Measurements from ENCODE around the gene WDR64.

WDR64 gene

DNA sequence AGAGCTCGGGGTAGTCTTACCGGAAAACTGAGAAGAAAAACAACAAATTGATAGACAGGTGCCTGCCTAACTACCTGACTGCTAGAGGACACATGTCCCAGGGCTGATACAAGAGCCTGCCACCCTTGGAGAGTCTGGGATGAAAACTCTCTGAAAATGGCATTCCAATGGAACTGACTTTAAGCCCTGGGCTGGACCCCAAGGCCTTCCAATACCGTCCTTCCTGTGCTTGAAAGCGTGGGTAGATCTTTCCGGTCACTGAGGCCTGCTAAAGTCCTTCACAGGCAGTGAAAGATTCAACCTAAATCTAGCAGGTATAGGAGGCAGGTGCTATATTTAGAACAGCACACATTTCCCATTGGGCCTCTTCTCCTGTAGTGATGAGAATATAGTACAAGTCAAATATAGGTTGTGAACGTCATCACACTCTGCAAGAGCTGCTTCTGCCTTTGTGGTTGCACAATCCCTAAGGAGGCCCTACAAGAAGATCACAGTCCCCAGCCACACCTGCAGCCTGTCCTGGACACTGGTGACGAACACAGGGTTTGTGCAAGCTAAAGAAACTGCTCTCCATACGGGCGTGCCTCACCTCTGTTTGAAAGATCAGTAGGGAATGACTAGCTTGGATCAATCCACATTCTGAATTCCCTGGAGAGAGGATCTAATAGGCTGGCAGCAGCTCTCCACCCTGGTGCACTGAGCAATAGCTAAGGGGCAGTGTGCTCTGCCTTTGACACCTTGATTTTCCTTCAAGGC, 11.0 kb upstream of the WDR64 start:
- Histone ChIP-seq H3K9me3 (ENCODE audit: control insufficient read depth in 2 of 2, low read length in 2 of 2) (no peaks in the 10 kb centered on the region), H3K9ac (ENCODE audit: low read length in 2 of 2) (peak overlapping the region; percentile 48 to 51), H3K4me3 (ENCODE audit: low read length in 2 of 2) (peak overlapping the region; percentile 69 to 74), H3K27me3 (ENCODE audit: control insufficient read depth in 1 of 2, insufficient read depth in 2 of 2, low read length in 2 of 2) (no peaks in the 10 kb centered on the region), H3K27ac (ENCODE audit: low read length) (no peak overlapping the region), H3K4me1 (ENCODE audit: control insufficient read depth, insufficient read depth, low read length) (peaks cover 5% of the 10 kb centered on the region), H3K36me3 (ENCODE audit: control insufficient read depth in 2 of 2, insufficient read depth in 2 of 2, low read length in 2 of 2) (no peaks in the 10 kb centered on the region)

- Histone ChIP-seq H3K9ac (ENCODE audit: low read length in 2 of 2) (no peak overlapping the region), H3K27me3 (ENCODE audit: control insufficient read depth in 1 of 2, insufficient read depth in 2 of 2, low read length in 2 of 2) (peaks cover 0 to 2% of the 10 kb centered on the region in 2 donors), H3K27ac (ENCODE audit: low read length) (no peak overlapping the region), H3K36me3 (ENCODE audit: control insufficient read depth in 2 of 2, insufficient read depth in 2 of 2, low read length in 2 of 2) (no peaks in the 10 kb centered on the region), H3K4me3 (ENCODE audit: low read length in 2 of 2) (no peak overlapping the region), H3K4me1 (ENCODE audit: control insufficient read depth, insufficient read depth, low read length) (peaks cover 5% of the 10 kb centered on the region), H3K9me3 (ENCODE audit: control insufficient read depth in 2 of 2, low read length in 2 of 2) (no peaks in the 10 kb centered on the region)
Observed at GRCh38 chr1:241641773-241642592, 10.1 kb upstream of the WDR64 start.

DNA sequence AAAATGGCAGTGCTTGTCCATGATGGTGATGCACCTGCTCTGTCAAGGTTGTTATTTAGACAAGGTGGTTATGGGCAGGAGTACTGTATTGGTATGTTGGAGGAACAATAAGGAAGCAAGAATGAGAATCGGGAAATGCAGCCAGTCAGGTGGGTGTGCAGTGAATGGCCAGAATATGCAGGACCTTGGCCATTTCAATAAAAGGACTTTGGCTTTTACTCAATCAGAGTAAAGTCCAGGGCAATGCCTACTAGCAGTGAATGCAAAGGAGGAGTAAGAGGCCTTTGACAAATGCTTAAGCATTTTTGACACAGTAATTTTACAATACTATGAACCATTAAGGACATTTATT, 9.5 kb upstream of the WDR64 start:
- H3K27ac ChIP-seq (ENCODE audit: low read length), result no peak overlapping the region
- H3K27me3 ChIP-seq (ENCODE audit: control insufficient read depth in 1 of 2, insufficient read depth in 2 of 2, low read length in 2 of 2), result peaks cover 0 to 2% of the 10 kb centered on the region in 2 donors
- H3K4me3 ChIP-seq (ENCODE audit: low read length in 2 of 2), result no peak overlapping the region
- peaks cover 5% of the 10 kb centered on the region for H3K4me1 ChIP-seq (ENCODE audit: control insufficient read depth, insufficient read depth, low read length)
- H3K9me3 ChIP-seq (ENCODE audit: control insufficient read depth in 2 of 2, low read length in 2 of 2), result no peaks in the 10 kb centered on the region
- no peaks in the 10 kb centered on the region for H3K36me3 ChIP-seq (ENCODE audit: control insufficient read depth in 2 of 2, insufficient read depth in 2 of 2, low read length in 2 of 2)
- no peak overlapping the region for H3K9ac ChIP-seq (ENCODE audit: low read length in 2 of 2)

GRCh38 chr1:241644259-241644658, 7.8 kb upstream of the WDR64 start:
- Histone ChIP-seq H3K9me3 (ENCODE audit: control insufficient read depth in 2 of 2, low read length in 2 of 2) (no peaks in the 10 kb centered on the region), H3K9ac (ENCODE audit: low read length in 2 of 2) (no peak overlapping the region)

DNA sequence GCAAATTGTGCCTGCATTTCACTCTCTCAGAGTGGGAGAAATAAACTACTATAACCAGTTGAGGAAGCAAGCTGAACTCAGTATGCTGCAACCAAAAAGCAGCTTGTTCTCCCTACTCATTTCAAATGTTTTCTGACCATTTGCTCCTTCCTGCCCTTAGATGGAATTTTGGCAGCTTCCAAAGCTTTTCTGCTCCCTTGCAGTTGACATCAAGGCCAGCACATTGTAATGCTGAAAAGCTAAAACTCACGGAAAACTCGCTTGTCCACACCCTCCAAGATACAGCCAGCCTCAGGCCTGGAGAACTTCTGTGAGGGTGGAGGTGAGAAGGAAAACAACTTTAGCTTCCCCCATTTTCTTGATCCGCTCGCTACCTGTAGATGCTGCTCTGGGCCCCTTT, 6.9 kb upstream of the WDR64 start:
- peaks cover 5% of the 10 kb centered on the region for H3K4me1 ChIP-seq (ENCODE audit: control insufficient read depth, insufficient read depth, low read length)
- H3K36me3 ChIP-seq (ENCODE audit: control insufficient read depth in 2 of 2, insufficient read depth in 2 of 2, low read length in 2 of 2), result no peaks in the 10 kb centered on the region
- H3K27me3 ChIP-seq (ENCODE audit: control insufficient read depth in 1 of 2, insufficient read depth in 2 of 2, low read length in 2 of 2), result peaks cover 0 to 3% of the 10 kb centered on the region in 2 donors
- H3K27ac ChIP-seq (ENCODE audit: low read length), result no peak overlapping the region
- H3K9me3 ChIP-seq (ENCODE audit: control insufficient read depth in 2 of 2, low read length in 2 of 2), result no peaks in the 10 kb centered on the region
- H3K4me3 ChIP-seq (ENCODE audit: low read length in 2 of 2), result no peak overlapping the region
- H3K9ac ChIP-seq (ENCODE audit: low read length in 2 of 2), result no peak overlapping the region

More at GRCh38 chr1:241644259-241644658, 7.8 kb upstream of the WDR64 start:
- H3K27ac ChIP-seq (ENCODE audit: low read length), result no peak overlapping the region
- no peak overlapping the region for H3K4me3 ChIP-seq (ENCODE audit: low read length in 2 of 2)
- H3K4me1 ChIP-seq (ENCODE audit: control insufficient read depth, insufficient read depth, low read length), result peaks cover 5% of the 10 kb centered on the region
- H3K27me3 ChIP-seq (ENCODE audit: control insufficient read depth in 1 of 2, insufficient read depth in 2 of 2, low read length in 2 of 2), result peaks cover 0 to 2% of the 10 kb centered on the region in 2 donors
- H3K36me3 ChIP-seq (ENCODE audit: control insufficient read depth in 2 of 2, insufficient read depth in 2 of 2, low read length in 2 of 2), result no peaks in the 10 kb centered on the region

GRCh38 chr1:241646201-241646600, 5.9 kb upstream of the WDR64 start:
- Histone ChIP-seq H3K9ac (ENCODE audit: low read length in 2 of 2) (no peak overlapping the region), H3K27me3 (ENCODE audit: control insufficient read depth in 1 of 2, insufficient read depth in 2 of 2, low read length in 2 of 2) (peaks cover 0 to 3% of the 10 kb centered on the region in 2 donors), H3K9me3 (ENCODE audit: control insufficient read depth in 2 of 2, low read length in 2 of 2) (no peaks in the 10 kb centered on the region), H3K27ac (ENCODE audit: low read length) (no peak overlapping the region), H3K36me3 (ENCODE audit: control insufficient read depth in 2 of 2, insufficient read depth in 2 of 2, low read length in 2 of 2) (no peaks in the 10 kb centered on the region), H3K4me1 (ENCODE audit: control insufficient read depth, insufficient read depth, low read length) (no peaks in the 10 kb centered on the region), H3K4me3 (ENCODE audit: low read length in 2 of 2) (no peak overlapping the region)

- no peak overlapping the region for H3K9ac ChIP-seq (ENCODE audit: low read length in 2 of 2)
- H3K9me3 ChIP-seq (ENCODE audit: control insufficient read depth in 2 of 2, low read length in 2 of 2), result no peaks in the 10 kb centered on the region
- H3K4me3 ChIP-seq (ENCODE audit: low read length in 2 of 2), result no peak overlapping the region
- H3K36me3 ChIP-seq (ENCODE audit: control insufficient read depth in 2 of 2, insufficient read depth in 2 of 2, low read length in 2 of 2), result no peaks in the 10 kb centered on the region
- H3K27me3 ChIP-seq (ENCODE audit: control insufficient read depth in 1 of 2, insufficient read depth in 2 of 2, low read length in 2 of 2), result peaks cover 0 to 3% of the 10 kb centered on the region in 2 donors
- no peak overlapping the region for H3K27ac ChIP-seq (ENCODE audit: low read length)
- no peaks in the 10 kb centered on the region for H3K4me1 ChIP-seq (ENCODE audit: control insufficient read depth, insufficient read depth, low read length)
Observed at GRCh38 chr1:241647658-241648057, 4.4 kb upstream of the WDR64 start.

GRCh38 chr1:241648159-241648558, 3.9 kb upstream of the WDR64 start:
- Histone ChIP-seq H3K4me1 (ENCODE audit: control insufficient read depth, insufficient read depth, low read length) (no peaks in the 10 kb centered on the region), H3K36me3 (ENCODE audit: control insufficient read depth in 2 of 2, insufficient read depth in 2 of 2, low read length in 2 of 2) (no peaks in the 10 kb centered on the region), H3K4me3 (ENCODE audit: low read length in 2 of 2) (no peak overlapping the region), H3K9ac (ENCODE audit: low read length in 2 of 2) (no peak overlapping the region), H3K9me3 (ENCODE audit: control insufficient read depth in 2 of 2, low read length in 2 of 2) (no peaks in the 10 kb centered on the region), H3K27ac (ENCODE audit: low read length) (no peak overlapping the region), H3K27me3 (ENCODE audit: control insufficient read depth in 1 of 2, insufficient read depth in 2 of 2, low read length in 2 of 2) (peaks cover 0 to 3% of the 10 kb centered on the region in 2 donors)

DNA sequence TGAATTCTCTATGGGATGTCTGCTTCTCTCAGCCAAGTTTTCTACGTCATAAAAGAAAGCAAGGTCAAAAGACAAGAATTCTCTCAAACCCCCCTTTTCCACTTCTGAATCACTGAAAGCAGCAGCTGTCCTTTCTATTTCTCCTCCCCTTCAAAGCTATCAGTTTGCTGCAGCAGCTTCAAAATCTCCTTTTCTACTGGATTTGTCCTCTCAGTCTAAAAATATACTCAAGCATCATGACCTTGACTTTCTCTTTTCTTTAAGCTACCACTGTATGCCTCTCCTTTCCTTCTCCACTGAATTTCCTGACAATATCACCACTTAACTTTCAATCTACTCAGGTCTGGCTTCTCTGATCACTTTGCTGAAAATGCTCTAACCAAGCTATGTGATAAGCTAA, 1.9 kb downstream of the WDR64 start:
- Histone ChIP-seq H3K36me3 (ENCODE audit: control insufficient read depth in 2 of 2, insufficient read depth in 2 of 2, low read length in 2 of 2) (no peaks in the 10 kb centered on the region), H3K9me3 (ENCODE audit: control insufficient read depth in 2 of 2, low read length in 2 of 2) (no peaks in the 10 kb centered on the region), H3K9ac (ENCODE audit: low read length in 2 of 2) (no peak overlapping the region), H3K4me1 (ENCODE audit: control insufficient read depth, insufficient read depth, low read length) (no peaks in the 10 kb centered on the region), H3K27me3 (ENCODE audit: control insufficient read depth in 1 of 2, insufficient read depth in 2 of 2, low read length in 2 of 2) (peaks cover 0 to 2% of the 10 kb centered on the region in 2 donors), H3K4me3 (ENCODE audit: low read length in 2 of 2) (no peak overlapping the region), H3K27ac (ENCODE audit: low read length) (no peak overlapping the region)

DNA sequence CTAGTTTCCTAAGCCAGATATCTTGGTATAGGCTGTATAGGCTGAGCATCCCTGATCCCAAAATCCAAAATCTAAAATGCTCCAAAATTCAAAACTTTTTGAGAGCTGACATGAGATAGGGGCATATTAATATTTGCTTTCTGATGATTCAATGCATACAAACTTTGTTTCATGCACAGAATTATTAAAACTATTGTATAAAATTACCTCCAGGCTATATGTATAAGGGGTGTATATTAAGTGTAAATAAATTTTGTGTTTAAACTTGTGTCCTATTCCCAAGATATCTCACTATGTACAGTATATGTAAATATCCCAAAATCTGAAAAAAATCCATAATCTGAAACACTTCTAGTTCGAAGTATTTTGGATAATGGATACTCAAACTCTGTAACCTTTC, 2.6 kb downstream of the WDR64 start:
- Histone ChIP-seq H3K4me3 (ENCODE audit: low read length in 2 of 2) (no peak overlapping the region), H3K4me1 (ENCODE audit: control insufficient read depth, insufficient read depth, low read length) (no peaks in the 10 kb centered on the region), H3K9ac (ENCODE audit: low read length in 2 of 2) (no peak overlapping the region), H3K36me3 (ENCODE audit: control insufficient read depth in 2 of 2, insufficient read depth in 2 of 2, low read length in 2 of 2) (no peaks in the 10 kb centered on the region), H3K27me3 (ENCODE audit: control insufficient read depth in 1 of 2, insufficient read depth in 2 of 2, low read length in 2 of 2) (peaks cover 0 to 2% of the 10 kb centered on the region in 2 donors), H3K9me3 (ENCODE audit: control insufficient read depth in 2 of 2, low read length in 2 of 2) (no peaks in the 10 kb centered on the region), H3K27ac (ENCODE audit: low read length) (no peak overlapping the region)
